ENCODE measurements around the gene PUS7. TPM values are rescaled to one million over a fixed set of nuclear protein-coding genes. Genes with fewer than 3 reads are reported as not detected.

The PUS7 gene
- total and polyA plus RNA-seq, 2 of the 8 experiments (the other 6 are each of a cell fraction or from before 2014, with no cell fraction given): 18.9 to 65.2 TPM

DNA sequence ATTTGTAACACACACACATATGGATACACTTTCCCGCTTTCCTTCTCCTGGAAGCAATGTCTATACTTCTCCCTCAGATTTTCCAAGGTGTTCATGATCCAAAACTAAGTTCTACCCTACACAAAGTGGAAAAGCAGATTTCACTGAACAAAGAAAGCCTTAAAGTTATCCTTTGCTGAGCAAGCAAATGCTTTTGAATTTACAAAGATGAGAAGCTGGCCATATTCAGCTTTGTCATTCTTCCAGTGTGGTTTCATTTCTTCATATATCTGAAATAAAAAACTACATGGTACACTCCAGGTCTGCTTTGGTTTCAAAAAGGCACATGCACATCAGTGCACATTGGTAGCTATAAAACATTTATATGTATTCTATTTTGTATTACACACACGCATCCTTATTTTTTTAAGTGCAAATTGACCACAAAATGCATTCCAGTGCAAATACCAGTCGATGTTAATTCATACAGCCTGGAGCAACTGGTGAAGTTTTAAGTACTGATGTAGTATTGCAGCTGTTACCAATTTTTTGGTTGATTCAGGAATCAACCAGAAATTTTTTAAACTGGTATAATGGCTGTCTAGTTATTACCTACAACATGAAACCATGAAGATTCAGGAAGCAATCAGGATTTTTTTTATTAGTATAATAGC is 67.8 kb downstream of the PUS7 start:
- no peak overlapping the region for H2BK5ac ChIP-seq (ENCODE audit: low read depth, low read length)
- H3K18ac ChIP-seq (ENCODE audit: extremely low read depth, low read length): no peak overlapping the region
- H3K79me2 ChIP-seq (ENCODE audit: control insufficient read depth in 1 of 2, insufficient read depth in 2 of 2, low read length in 2 of 2): no peaks in the 10 kb centered on the region
- DNase-seq (ENCODE audit: low read depth in 1 of 2, low spot score in 2 of 2) (no peak), FAIRE-seq (no peak)
- H3K27me3 ChIP-seq (replicated peaks in 1 of 4; ENCODE audit: control insufficient read depth in 3 of 4, extremely low read depth in 1 of 4, insufficient read depth in 3 of 4, low read length in 3 of 4): no peaks in the 10 kb centered on the region
- ChIA-PET CTCF (ENCODE audit: partially characterized antibody) (interaction anchor here (0.7 to 1.1 kb wide), 2 partner anchors 48 to 129 kb away, joined by 3 read pairs; no protein-coding TSS in a partner anchor), POLR2A (ENCODE audit: partially characterized antibody) (interaction anchor here (1.4 to 3.3 kb wide), 3 partner anchors 10 to 15 kb away, joined by 4 to 11 read pairs (median 6); no protein-coding TSS in a partner anchor)
- no peak for TF ChIP-seq KDM5A (IDR thresholded peaks at IDR 0.05; ENCODE audit: low read length)
- H3K4me2 ChIP-seq (ENCODE audit: insufficient read depth in 1 of 2, low read depth in 2 of 2, low read length in 2 of 2): no peak overlapping the region
- no peak overlapping the region for H2BK20ac ChIP-seq (ENCODE audit: low read length)
- no peak overlapping the region for H3K4ac ChIP-seq (replicated peaks; ENCODE audit: insufficient read length, low read depth, low read length)
- H4K91ac ChIP-seq (replicated peaks; ENCODE audit: insufficient read length, low read length): no peak overlapping the region
- H3K36me3 ChIP-seq (ENCODE audit: control insufficient read depth in 2 of 4, insufficient read depth in 4 of 4, low read length in 3 of 4): peaks cover 8 to 31% (median 16%) of the 10 kb centered on the region in 4 experiments; a peak in 7 of 8 replicates
- H3K9me3 ChIP-seq (ENCODE audit: insufficient read depth in 2 of 2, low read depth in 1 of 2, low read length in 1 of 2): no peaks in the 10 kb centered on the region
- no peak overlapping the region for H4K8ac ChIP-seq (ENCODE audit: extremely low read depth, insufficient read depth, low read length)
- no peak overlapping the region for H3K56ac ChIP-seq (replicated peaks; ENCODE audit: insufficient read length, low read depth, low read length)
- H2AK5ac ChIP-seq (ENCODE audit: low read depth, low read length): no peak overlapping the region
- H4K20me1 ChIP-seq (replicated peaks in 1 of 2; ENCODE audit: control insufficient read depth in 1 of 2, insufficient read depth in 2 of 2, low read length in 2 of 2): no peaks in the 10 kb centered on the region
- H2BK12ac ChIP-seq (ENCODE audit: low read depth, low read length): no peak overlapping the region
- no peak overlapping the region for H2AFZ ChIP-seq (ENCODE audit: low read length)
- no peak overlapping the region for H2BK15ac ChIP-seq (ENCODE audit: low read length)
- no peak overlapping the region for H3K14ac ChIP-seq (ENCODE audit: insufficient read length)
- no peak overlapping the region for H4K5ac ChIP-seq (ENCODE audit: insufficient read length, low read depth, low read length)
- no peak overlapping the region for H3K4me3 ChIP-seq (ENCODE audit: extremely low read depth in 1 of 4, insufficient read depth in 2 of 4, low read depth in 3 of 4, low read length in 4 of 4)
- no peak overlapping the region for H3K23ac ChIP-seq (ENCODE audit: insufficient read length)
- H3K9ac ChIP-seq (replicated peaks in 1 of 4; ENCODE audit: extremely low read depth in 1 of 4, low read depth in 3 of 4, low read length in 3 of 4): no peak overlapping the region
- peaks cover 0 to 4% (median 0%) of the 10 kb centered on the region in 4 experiments; a peak in 1 of 7 replicates for H3K4me1 ChIP-seq (replicated peaks in 1 of 4; ENCODE audit: control insufficient read depth in 3 of 4, insufficient read depth in 4 of 4, low read length in 3 of 4)
- H3K23me2 ChIP-seq (ENCODE audit: low read depth, low read length): no peaks in the 10 kb centered on the region
- no peak overlapping the region for H3K27ac ChIP-seq (ENCODE audit: low read depth, low read length)
- no peak overlapping the region for H2BK120ac ChIP-seq (replicated peaks; ENCODE audit: low read depth, low read length)
- no peaks in the 10 kb centered on the region for H3K79me1 ChIP-seq (ENCODE audit: low read depth, low read length)
- WGBS, 2 experiments (ENCODE audit: extremely low coverage in 1 of 2, insufficient coverage in 1 of 2, insufficient read length in 1 of 2, insufficient replicate concordance in 2 of 2, low coverage in 1 of 2, low lambda C conversion rate in 2 of 2, missing lambda C conversion rate in 1 of 2): 56% methylated on average over 3 of the region's 3 CpGs; no CpG with 5 or more reads in 1 of the 2 experiments
